ENCODE measurements around the gene ZC3H4. TPM values are rescaled to one million over a fixed set of nuclear protein-coding genes. Genes with fewer than 3 reads are reported as not detected.

The ZC3H4 gene
- total and polyA plus RNA-seq, 4 donors, result 12.2 to 51.6 (median 16.2) TPM

- ATAC-seq (ENCODE audit: insufficient read depth, low FRiP score), result no peak
Measured at GRCh38 chr19:47075179-47075810, 38.3 kb downstream of the ZC3H4 start.

GRCh38 chr19:47074621-47075020 is 39.0 kb downstream of the ZC3H4 start:
- no peak for TF ChIP-seq CTCF (IDR thresholded peaks at IDR 0.05; ENCODE audit: control extremely low read depth, extremely low read depth)
- no peak overlapping the region for H3K9ac ChIP-seq (ENCODE audit: insufficient read depth in 1 of 2, low read length in 2 of 2)

More at GRCh38 chr19:47075179-47075810, 38.3 kb downstream of the ZC3H4 start:
- H3K9ac ChIP-seq (ENCODE audit: insufficient read depth in 1 of 2, low read length in 2 of 2), result no peak overlapping the region
- no peaks in the 10 kb centered on the region for H3K9me3 ChIP-seq (ENCODE audit: control insufficient read depth in 4 of 4, insufficient read depth in 3 of 4, low read length in 3 of 4)
- WGBS, 2 donors, result 41 to 72% methylated on average over 15 of the region's 15 CpGs
- peaks cover 7 to 40% (median 27%) of the 10 kb centered on the region in 4 donors for H3K36me3 ChIP-seq (ENCODE audit: control insufficient read depth in 4 of 4, insufficient read depth in 4 of 4, low read length in 4 of 4)
- H3K27ac ChIP-seq (ENCODE audit: low read depth in 1 of 2, low read length in 1 of 2), result no peak overlapping the region
- peaks cover 0 to 22% (median 11%) of the 10 kb centered on the region in 5 donors for H3K4me1 ChIP-seq (ENCODE audit: control insufficient read depth in 5 of 5, insufficient read depth in 5 of 5, low read length in 5 of 5)
- TF ChIP-seq CTCF (IDR thresholded peaks at IDR 0.05; ENCODE audit: control extremely low read depth, extremely low read depth), result no peak
- no peak overlapping the region for H3K4me3 ChIP-seq
- peak in 1 of 3 donors; percentile 46 for DNase-seq
- H3K27me3 ChIP-seq (ENCODE audit: control insufficient read depth in 3 of 3, insufficient read depth in 3 of 3, low read length in 2 of 3), result no peaks in the 10 kb centered on the region

GRCh38 chr19:47073574-47073973 is 40.0 kb downstream of the ZC3H4 start:
- Histone ChIP-seq H3K27me3 (ENCODE audit: control insufficient read depth in 3 of 3, insufficient read depth in 3 of 3, low read length in 2 of 3) (no peaks in the 10 kb centered on the region), H3K9me3 (ENCODE audit: control insufficient read depth in 4 of 4, insufficient read depth in 3 of 4, low read length in 3 of 4) (no peaks in the 10 kb centered on the region), H3K36me3 (ENCODE audit: control insufficient read depth in 4 of 4, insufficient read depth in 4 of 4, low read length in 4 of 4) (peaks cover 7 to 51% (median 26%) of the 10 kb centered on the region in 4 donors), H3K9ac (ENCODE audit: insufficient read depth in 1 of 2, low read length in 2 of 2) (no peak overlapping the region), H3K27ac (ENCODE audit: low read depth in 1 of 2, low read length in 1 of 2) (no peak overlapping the region), H3K4me1 (ENCODE audit: control insufficient read depth in 5 of 5, insufficient read depth in 5 of 5, low read length in 5 of 5) (peaks cover 0 to 22% (median 11%) of the 10 kb centered on the region in 5 donors), H3K4me3 (no peak overlapping the region)
- no peak for DNase-seq
- ATAC-seq (ENCODE audit: insufficient read depth, low FRiP score), result no peak
- whole genome bisulfite sequencing, 2 donors, result 95 to 96% methylated on average over 10 of the region's 10 CpGs
- TF ChIP-seq CTCF (IDR thresholded peaks at IDR 0.05; ENCODE audit: control extremely low read depth, extremely low read depth), result no peak

More at GRCh38 chr19:47074621-47075020, 39.0 kb downstream of the ZC3H4 start:
- ATAC-seq (ENCODE audit: insufficient read depth, low FRiP score), result no peak
- Histone ChIP-seq H3K9me3 (ENCODE audit: control insufficient read depth in 4 of 4, insufficient read depth in 3 of 4, low read length in 3 of 4) (no peaks in the 10 kb centered on the region), H3K36me3 (ENCODE audit: control insufficient read depth in 4 of 4, insufficient read depth in 4 of 4, low read length in 4 of 4) (peaks cover 7 to 44% (median 25%) of the 10 kb centered on the region in 4 donors), H3K27me3 (ENCODE audit: control insufficient read depth in 3 of 3, insufficient read depth in 3 of 3, low read length in 2 of 3) (no peaks in the 10 kb centered on the region), H3K4me3 (no peak overlapping the region), H3K4me1 (ENCODE audit: control insufficient read depth in 5 of 5, insufficient read depth in 5 of 5, low read length in 5 of 5) (peaks cover 0 to 22% (median 11%) of the 10 kb centered on the region in 5 donors), H3K27ac (ENCODE audit: low read depth in 1 of 2, low read length in 1 of 2) (no peak overlapping the region)
- no peak for DNase-seq
- WGBS, 2 donors, result 30 to 64% methylated on average over 9 of the region's 9 CpGs

Data from lung (tissue), 12 donors.